Type B pancreatic cell (in vitro differentiated cells): Measurements from ENCODE around the gene HNRNPC. TPM values are rescaled to one million over a fixed set of nuclear protein-coding genes. Genes with fewer than 3 reads are reported as not detected.
A peak's percentile ranks its signal among the peaks of the same experiment; 100 is the strongest.

Experiments used
- DNase-seq: peaks from one replicate; pipeline ENCODE4 v3.0.0; 2021; ENCODE audit warnings: mixed read lengths; ENCODE audit not compliant: unreplicated experiment; ENCODE audit errors: extremely low spot score
- H3K27ac Mint-ChIP-seq: 2 replicates; pipeline ENCODE4 v1.8.0; 2021; ENCODE audit warnings: mild to moderate bottlenecking, mixed read lengths
- H3K27me3 Mint-ChIP-seq: 2 replicates; pipeline ENCODE4 v1.8.0; 2021; ENCODE audit warnings: mixed read lengths
- H3K36me3 Mint-ChIP-seq: 2 replicates; pipeline ENCODE4 v1.8.0; 2021; ENCODE audit warnings: mixed read lengths
- H3K4me1 Mint-ChIP-seq: one replicate; pipeline ENCODE4 v1.8.0; 2021; ENCODE audit warnings: mixed read lengths; ENCODE audit not compliant: unreplicated experiment
- H3K4me3 Mint-ChIP-seq: 2 replicates; pipeline ENCODE4 v1.8.0; 2021; ENCODE audit warnings: mild to moderate bottlenecking, mixed read lengths
- H3K9me3 Mint-ChIP-seq: 2 replicates; pipeline ENCODE4 v1.8.0; 2021; ENCODE audit warnings: mixed read lengths
- CTCF ChIP-seq: fragments of 200-600 bp; sonication (generic); conservative IDR thresholded peaks from 2 replicates; pipeline ENCODE4 v1.5.0; 2021; ENCODE audit warnings: antibody characterized with exemption, mild to moderate bottlenecking
- total RNA-seq: library from RNA; stranded (reverse); gene quantifications from 2 replicates; pipeline ENCODE4 v1.2.1, GENCODE V29; 2021; ENCODE audit warnings: low replicate concordance

The HNRNPC gene
- total RNA-seq, 1 donor from 2014 or later, result 692 TPM

- no peak for DNase-seq
- H3K4me1 Mint-ChIP-seq, result peaks cover 6% of the 10 kb centered on the region
- H3K27ac Mint-ChIP-seq, result no peak overlapping the region
- no peaks in the 10 kb centered on the region for H3K27me3 Mint-ChIP-seq
- peaks cover 57% of the 10 kb centered on the region for H3K36me3 Mint-ChIP-seq
- no peak overlapping the region for H3K4me3 Mint-ChIP-seq
- no peak for TF ChIP-seq CTCF
- no peaks in the 10 kb centered on the region for H3K9me3 Mint-ChIP-seq
These were observed 59.2 kb downstream of the HNRNPC start for GRCh38 chr14:21210023-21210422.

GRCh38 chr14:21209185-21209584, 60.1 kb downstream of the HNRNPC start:
- no peak for DNase-seq
- no peak overlapping the region for H3K27ac Mint-ChIP-seq
- H3K27me3 Mint-ChIP-seq, result no peaks in the 10 kb centered on the region
- H3K4me3 Mint-ChIP-seq, result no peak overlapping the region
- H3K9me3 Mint-ChIP-seq, result no peaks in the 10 kb centered on the region
- no peak for TF ChIP-seq CTCF
- peaks cover 8% of the 10 kb centered on the region for H3K4me1 Mint-ChIP-seq
- peaks cover 59% of the 10 kb centered on the region for H3K36me3 Mint-ChIP-seq

GRCh38 chr14:21208554-21208953, 60.7 kb downstream of the HNRNPC start:
- Mint-ChIP-seq H3K9me3 (no peaks in the 10 kb centered on the region), H3K27ac (no peak overlapping the region), H3K4me1 (peaks cover 14% of the 10 kb centered on the region), H3K4me3 (no peak overlapping the region), H3K27me3 (no peaks in the 10 kb centered on the region), H3K36me3 (peaks cover 65% of the 10 kb centered on the region)
- DNase-seq, result no peak
- TF ChIP-seq CTCF, result no peak

GRCh38 chr14:21206753-21207684, 62.2 kb downstream of the HNRNPC start:
- TF ChIP-seq CTCF, result no peak
- no peaks in the 10 kb centered on the region for H3K27me3 Mint-ChIP-seq
- no peak for DNase-seq
- H3K36me3 Mint-ChIP-seq, result peaks cover 63% of the 10 kb centered on the region
- H3K4me3 Mint-ChIP-seq, result no peak overlapping the region
- H3K27ac Mint-ChIP-seq, result no peak overlapping the region
- H3K9me3 Mint-ChIP-seq, result no peaks in the 10 kb centered on the region
- peaks cover 21% of the 10 kb centered on the region for H3K4me1 Mint-ChIP-seq

- no peak for TF ChIP-seq CTCF
- peaks cover 17% of the 10 kb centered on the region for H3K4me1 Mint-ChIP-seq
- peaks cover 52% of the 10 kb centered on the region for H3K36me3 Mint-ChIP-seq
- H3K9me3 Mint-ChIP-seq, result no peaks in the 10 kb centered on the region
- no peak overlapping the region for H3K4me3 Mint-ChIP-seq
- DNase-seq, result no peak
- no peaks in the 10 kb centered on the region for H3K27me3 Mint-ChIP-seq
- peak overlapping the region; percentile 25 for H3K27ac Mint-ChIP-seq
These were observed 63.3 kb downstream of the HNRNPC start for GRCh38 chr14:21205678-21206581.
